IPS-18c (cell line): ENCODE results near the gene VPS54.
"Not testable (repeated sequence)": the region's sequence is repeated elsewhere in the genome, so short reads cannot be mapped to it uniquely, and the experiment has no call there.

Source experiments
- H3K4me3 ChIP-seq: 2 replicates; pipeline ENCODE4 v1.7.0; 2013; ENCODE audit warnings: low read depth, mild to moderate bottlenecking, low read length, moderate library complexity; ENCODE audit not compliant: insufficient read depth
- H3K9me3 ChIP-seq: one replicate; pipeline ENCODE4 v1.6.1; 2013; ENCODE audit warnings: mild to moderate bottlenecking, low read length, moderate library complexity; ENCODE audit not compliant: control insufficient read depth, insufficient read depth

The VPS54 gene

DNA sequence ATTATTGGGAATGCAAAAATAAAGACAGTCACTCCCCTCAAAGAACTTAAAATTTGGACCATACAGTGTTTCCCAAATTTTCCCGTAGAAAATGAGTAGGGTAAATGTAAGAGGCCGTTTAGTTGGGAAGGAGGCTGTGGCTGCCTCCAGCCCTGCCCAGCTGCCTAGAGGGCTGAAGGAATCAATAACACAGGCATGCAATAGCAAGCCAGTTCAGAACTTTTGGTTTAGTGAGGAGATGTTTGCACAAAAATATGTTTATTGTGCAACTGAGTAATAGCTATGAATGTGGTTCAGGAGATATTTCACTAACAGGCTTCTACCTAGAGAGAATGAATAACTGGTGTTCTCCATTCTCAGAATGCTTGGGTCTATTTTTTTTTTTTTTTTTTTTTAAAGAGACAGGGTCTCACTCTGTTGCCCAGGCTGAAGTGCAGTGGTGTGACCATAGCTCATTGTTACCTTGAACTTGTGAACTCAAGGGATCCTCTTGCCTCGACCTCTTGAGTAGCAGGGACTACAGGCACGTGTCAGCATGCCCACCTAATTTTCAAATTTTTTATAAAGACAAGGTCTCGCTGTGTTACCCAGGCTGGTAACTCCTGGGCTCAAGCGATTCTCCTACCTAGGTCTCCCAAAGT, 153.9 kb downstream of the VPS54 start:
- Histone ChIP-seq H3K9me3 (no peaks in the 10 kb centered on the region), H3K4me3 (no peak overlapping the region)

DNA sequence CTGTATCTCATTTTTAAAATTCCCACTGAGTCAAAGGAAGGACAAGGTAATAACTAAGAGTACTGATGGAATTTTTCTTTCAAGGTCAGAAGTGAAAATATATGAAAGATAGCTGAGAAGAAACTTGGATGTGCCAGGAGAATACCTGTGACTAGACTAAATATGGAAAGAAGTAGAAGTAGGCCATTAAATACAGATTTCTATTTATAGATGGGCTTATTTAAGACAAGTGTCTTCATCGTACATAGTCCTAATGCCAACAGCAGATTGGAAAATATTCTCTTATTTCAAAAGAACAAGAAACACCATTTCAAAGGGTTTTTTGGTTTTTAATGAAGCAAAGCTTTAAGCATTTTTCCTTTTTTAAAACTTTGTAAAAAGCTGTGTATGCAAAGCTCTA, 155.5 kb downstream of the VPS54 start:
- no peak overlapping the region for H3K4me3 ChIP-seq
- H3K9me3 ChIP-seq: no peaks in the 10 kb centered on the region

- no peaks in the 10 kb centered on the region for H3K9me3 ChIP-seq
- H3K4me3 ChIP-seq: no peak overlapping the region
These were observed 156.4 kb downstream of the VPS54 start for GRCh38 chr2:63862806-63863205.

- Histone ChIP-seq H3K4me3 (no peak overlapping the region), H3K9me3 (no peaks in the 10 kb centered on the region)
These were observed 157.9 kb downstream of the VPS54 start for GRCh38 chr2:63861220-63861822.

DNA sequence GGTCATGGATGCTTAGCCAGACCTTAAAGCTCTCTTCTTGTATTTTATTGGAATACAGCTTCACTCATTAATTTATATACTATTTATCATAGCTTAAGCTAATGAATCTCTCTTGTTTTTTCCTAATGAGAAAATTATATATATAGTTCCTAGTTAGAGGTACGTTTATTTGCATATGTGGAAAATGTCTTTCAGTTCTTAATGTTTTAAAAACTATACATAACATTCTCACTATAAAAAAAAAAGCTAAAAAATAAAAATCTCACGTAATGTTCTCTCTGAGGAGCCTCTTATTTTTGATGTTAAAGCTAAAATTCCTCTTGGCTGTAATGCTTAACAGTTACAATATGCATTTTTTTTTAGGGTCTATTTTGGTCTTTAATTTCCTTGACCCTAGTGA, 160.9 kb downstream of the VPS54 start:
- no peaks in the 10 kb centered on the region for H3K9me3 ChIP-seq
- no peak overlapping the region for H3K4me3 ChIP-seq

DNA sequence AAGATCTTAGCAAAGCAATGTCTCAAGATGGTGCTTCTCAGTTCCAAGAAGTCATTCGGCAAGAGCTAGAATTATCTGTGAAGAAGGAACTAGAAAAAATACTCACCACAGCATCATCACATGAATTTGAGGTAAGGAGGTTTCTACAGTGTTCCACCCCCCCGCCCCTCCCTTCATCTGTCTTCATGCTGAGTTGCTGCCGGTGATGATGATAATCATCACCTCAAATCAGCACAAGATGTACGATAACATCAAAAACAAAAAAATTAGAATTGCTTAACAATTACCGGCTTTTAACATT, 163.0 kb downstream of the VPS54 start:
- H3K4me3 ChIP-seq: no peak overlapping the region
- H3K9me3 ChIP-seq: no peaks in the 10 kb centered on the region

DNA sequence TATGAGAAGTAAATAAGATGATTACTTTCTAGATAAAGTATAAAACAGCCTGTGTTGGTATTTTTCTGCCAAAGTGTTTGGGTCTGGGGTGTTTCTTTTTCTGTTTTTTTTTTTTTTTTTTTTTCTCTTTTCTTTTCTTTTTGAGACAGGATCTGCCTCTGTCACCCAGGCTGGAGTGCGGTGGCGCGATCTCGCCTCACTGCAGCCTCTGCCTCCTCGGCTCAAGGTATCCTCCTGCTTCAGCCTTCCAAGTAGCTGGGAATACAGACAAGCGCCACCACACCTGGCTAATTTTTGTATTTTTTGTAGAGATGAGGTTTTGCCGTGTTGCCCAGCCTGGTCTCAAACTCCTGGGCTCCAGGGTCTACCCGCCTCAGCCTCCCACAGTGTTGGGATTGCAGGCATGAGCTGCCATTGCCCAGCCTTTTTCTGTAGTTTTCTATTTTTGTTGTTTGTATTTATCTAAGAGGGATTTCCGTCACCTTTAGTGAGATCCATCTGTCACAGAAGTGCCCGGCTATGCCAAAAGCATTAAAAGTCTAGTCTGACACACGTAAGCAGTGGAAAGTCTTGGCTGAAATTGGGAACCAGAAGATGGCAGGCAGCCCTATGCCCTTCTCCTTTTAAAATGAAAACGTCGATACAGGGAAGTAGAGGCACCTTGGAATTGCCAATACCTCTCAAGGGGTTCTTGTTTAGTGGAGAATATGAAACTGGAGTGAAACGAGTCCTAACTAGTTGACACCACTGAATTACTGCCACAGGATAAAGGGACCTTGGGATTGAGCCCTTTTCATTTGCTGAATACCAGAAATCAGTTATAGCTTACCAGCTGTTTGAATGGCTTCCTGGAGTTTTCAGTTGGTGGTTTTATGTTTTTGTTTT, 163.6 kb downstream of the VPS54 start:
- Histone ChIP-seq H3K4me3 (no peak overlapping the region), H3K9me3 (no peaks in the 10 kb centered on the region)

DNA sequence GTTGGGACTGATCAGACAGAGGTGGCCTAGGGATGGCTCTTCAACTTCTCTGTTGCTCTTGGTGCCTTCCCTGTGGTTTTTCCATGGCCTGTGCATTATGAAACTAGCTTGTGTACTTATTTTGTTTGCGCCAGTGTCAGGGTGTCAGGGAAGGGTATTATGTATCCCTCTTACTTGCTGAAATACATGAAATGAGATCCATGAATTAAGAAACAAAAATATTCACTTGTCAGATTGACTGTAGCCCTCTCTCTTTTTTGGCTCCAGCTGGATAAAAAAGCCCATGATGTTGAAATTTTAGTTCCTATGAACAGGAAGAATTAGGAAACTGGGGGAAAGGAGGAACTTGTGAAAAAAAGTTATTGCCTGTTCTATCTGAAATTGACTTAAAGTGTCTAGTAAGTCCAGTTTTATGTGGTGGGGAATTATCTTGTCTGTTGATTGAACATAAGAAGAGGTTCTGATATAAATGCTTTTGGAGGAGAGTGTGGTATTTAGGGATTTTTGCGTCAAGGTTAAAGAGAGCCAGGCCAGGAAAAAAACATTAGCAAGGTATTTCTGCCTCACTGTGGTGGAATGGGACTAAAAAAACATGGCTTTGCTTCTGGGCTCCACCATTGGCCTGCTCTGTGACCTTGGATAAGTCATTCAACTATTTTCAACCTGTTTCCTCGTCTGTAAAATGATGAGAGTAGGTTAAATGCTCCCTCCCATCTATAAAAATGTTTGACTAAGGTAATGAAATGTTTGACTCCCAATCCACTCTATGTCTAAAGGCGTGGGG, 165.5 kb downstream of the VPS54 start:
- H3K4me3 ChIP-seq: no peak overlapping the region
- H3K9me3 ChIP-seq: no peaks in the 10 kb centered on the region

DNA sequence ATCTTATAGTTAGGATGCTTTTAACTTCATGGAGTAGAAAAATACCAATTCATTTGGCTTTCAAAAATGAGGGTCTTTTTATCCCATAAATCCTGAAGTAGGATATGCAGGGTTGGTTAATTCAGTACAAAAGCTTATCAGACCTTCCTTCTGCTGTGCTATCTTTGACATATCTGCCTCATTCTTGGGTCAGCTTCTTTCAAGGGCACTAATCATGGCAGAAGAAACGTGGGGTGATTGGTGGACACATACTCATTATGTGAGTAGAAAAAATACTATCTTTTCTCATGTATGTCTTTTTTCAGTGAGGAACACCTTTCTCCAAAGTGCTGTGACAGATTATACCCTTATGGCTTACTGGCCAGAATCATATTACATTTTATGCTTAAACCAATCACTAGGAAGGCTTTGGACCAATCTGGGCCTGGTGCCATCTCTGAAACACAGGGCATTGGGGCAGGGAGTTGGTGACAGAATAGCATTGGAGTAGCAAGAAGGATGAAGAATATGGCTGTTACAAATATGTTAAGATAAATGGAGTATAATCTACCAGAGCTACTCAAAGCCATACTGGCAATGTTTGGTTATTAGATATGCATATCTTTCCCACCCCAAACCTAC, 167.4 kb downstream of the VPS54 start:
- H3K9me3 ChIP-seq: no peaks in the 10 kb centered on the region
- no peak overlapping the region for H3K4me3 ChIP-seq

DNA sequence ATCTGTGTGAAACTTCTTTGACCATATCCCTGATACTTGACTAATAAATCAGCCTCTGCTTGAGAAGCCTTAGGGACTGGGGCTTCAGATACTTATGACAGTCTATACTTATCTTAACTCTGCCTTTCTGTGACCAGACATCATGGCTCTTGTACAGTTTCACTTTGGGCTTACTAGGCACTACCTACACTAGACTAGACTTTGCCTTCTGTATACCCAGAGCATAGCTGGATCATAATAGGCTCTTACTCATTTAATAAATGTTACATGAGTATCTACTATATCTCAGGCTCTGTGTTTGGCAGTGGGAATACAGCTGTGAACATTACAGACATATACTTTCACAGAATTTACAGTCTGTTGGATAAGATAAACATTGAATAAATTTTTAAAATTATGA, 168.6 kb downstream of the VPS54 start:
- H3K9me3 ChIP-seq: no peaks in the 10 kb centered on the region
- no peak overlapping the region for H3K4me3 ChIP-seq

GRCh38 chr2:63850204-63850571, 169.0 kb downstream of the VPS54 start:
- no peaks in the 10 kb centered on the region for H3K9me3 ChIP-seq

GRCh38 chr2:63849381-63850203, 169.6 kb downstream of the VPS54 start:
- H3K9me3 ChIP-seq: no peaks in the 10 kb centered on the region
- H3K4me3 ChIP-seq: peak overlapping the region; percentile 22; the same call in 1 of the 2 replicates

More at GRCh38 chr2:63850204-63850571, 169.0 kb downstream of the VPS54 start:
- H3K4me3 ChIP-seq: no peak overlapping the region

- H3K4me3 ChIP-seq, H3K9me3 ChIP-seq: not testable (repeated sequence)
These were observed 171.7 kb downstream of the VPS54 start for GRCh38 chr2:63847571-63847970.

- Histone ChIP-seq H3K9me3 (no peaks in the 10 kb centered on the region), H3K4me3 (peak overlapping the region; percentile 17; the same call in 1 of the 2 replicates)
These were observed 172.7 kb downstream of the VPS54 start for GRCh38 chr2:63846487-63846886.

DNA sequence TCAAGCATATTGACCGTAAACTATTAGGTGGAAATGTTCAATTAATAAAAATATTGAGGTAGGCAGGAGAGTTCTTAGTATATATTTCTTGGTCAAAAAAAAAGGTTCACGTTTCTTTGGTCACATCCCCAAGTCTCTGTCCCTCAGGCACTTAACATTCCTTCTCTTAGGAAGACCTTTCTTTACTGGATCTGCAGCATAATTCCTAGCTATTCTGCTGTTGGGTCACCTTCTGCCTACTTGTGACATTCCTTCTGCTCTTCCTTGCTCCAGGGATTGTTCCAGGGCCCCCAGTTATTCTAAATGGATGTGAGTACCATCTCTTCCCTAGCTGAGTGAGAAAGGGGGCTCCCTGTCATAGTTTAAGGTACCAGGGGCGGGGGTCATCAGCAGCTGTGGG, 173.4 kb downstream of the VPS54 start:
- H3K9me3 ChIP-seq: no peaks in the 10 kb centered on the region
- H3K4me3 ChIP-seq: peak overlapping the region; percentile 96; the same call in 1 of the 2 replicates

- Histone ChIP-seq H3K4me3 (peak overlapping the region; percentile 96), H3K9me3 (no peaks in the 10 kb centered on the region)
These were observed 174.6 kb downstream of the VPS54 start for GRCh38 chr2:63844616-63845015.
